Measurements from ENCODE around the gene TRIM54. TPM values are rescaled to one million over a fixed set of nuclear protein-coding genes. Genes with fewer than 3 reads are reported as not detected.
"Not testable (repeated sequence)": the region's sequence is repeated elsewhere in the genome, so short reads cannot be mapped to it uniquely, and the experiment has no call there.

The TRIM54 gene
- total and polyA plus RNA-seq, 4 donors: 0.03 TPM; not detected in 3

GRCh38 chr2:27351802-27352598 is 69.8 kb downstream of the TRIM54 start (continued):
- TF ChIP-seq ZBTB33 (IDR thresholded peaks at IDR 0.05) (no peak), HNF4G (IDR thresholded peaks at IDR 0.05) (no peak), SP1 (IDR thresholded peaks at IDR 0.05) (no peak), HNF4A (conservative IDR thresholded peaks at IDR 0.05) (no peak)

- not testable (repeated sequence) for H3K9me3 ChIP-seq (ENCODE audit: control insufficient read depth in 4 of 4, low read length in 3 of 4); H3K27ac ChIP-seq (ENCODE audit: low read depth in 1 of 2, low read length in 2 of 2); H3K36me3 ChIP-seq (ENCODE audit: control insufficient read depth in 4 of 4, insufficient read depth in 3 of 4, low read depth in 1 of 4, low read length in 3 of 4); DNase-seq (ENCODE audit: low spot score); H3K9ac ChIP-seq (ENCODE audit: low read depth in 1 of 2, low read length in 2 of 2); H3K4me3 ChIP-seq (ENCODE audit: low read depth in 1 of 3, low read length in 3 of 3); H3K27me3 ChIP-seq (ENCODE audit: control insufficient read depth in 4 of 4, insufficient read depth in 4 of 4, low read length in 3 of 4)
- WGBS: 95% methylated on average over 5 of the region's 5 CpGs
- H3K4me1 ChIP-seq (ENCODE audit: control insufficient read depth in 4 of 4, insufficient read depth in 4 of 4, low read length in 3 of 4): peaks cover 10 to 29% (median 25%) of the 10 kb centered on the region in 4 donors
These were observed 71.1 kb downstream of the TRIM54 start for GRCh38 chr2:27353386-27353761.

GRCh38 chr2:27353762-27354596 is 71.8 kb downstream of the TRIM54 start:
- no peaks in the 10 kb centered on the region for H3K9me3 ChIP-seq (ENCODE audit: control insufficient read depth in 4 of 4, low read length in 3 of 4)
- H3K4me1 ChIP-seq (ENCODE audit: control insufficient read depth in 4 of 4, insufficient read depth in 4 of 4, low read length in 3 of 4): peaks cover 10 to 29% (median 25%) of the 10 kb centered on the region in 4 donors
- TF ChIP-seq ATF3 (IDR thresholded peaks at IDR 0.05): no peak
- no peak for TF ChIP-seq HNF4G (IDR thresholded peaks at IDR 0.05)
- TF ChIP-seq EGR1 (IDR thresholded peaks at IDR 0.05; ENCODE audit: low read depth in 2 of 2): no peak
- TF ChIP-seq SP1 (IDR thresholded peaks at IDR 0.05): no peak
- no peak for TF ChIP-seq RAD21 (IDR thresholded peaks at IDR 0.05)
- no peak for TF ChIP-seq JUND (IDR thresholded peaks at IDR 0.05)
- no peak for TF ChIP-seq FOXA1 (IDR thresholded peaks at IDR 0.05)
- TF ChIP-seq HNF4A (conservative IDR thresholded peaks at IDR 0.05): no peak
- TF ChIP-seq TAF1 (conservative IDR thresholded peaks at IDR 0.05): no peak
- TF ChIP-seq CTCF (IDR thresholded peaks at IDR 0.05; ENCODE audit: low read depth, low read length, missing input control): no peak
- no peak for TF ChIP-seq MAX (IDR thresholded peaks at IDR 0.05)
- no peak for TF ChIP-seq FOXA2 (IDR thresholded peaks at IDR 0.05)
- TF ChIP-seq YY1 (IDR thresholded peaks at IDR 0.05): no peak
- TF ChIP-seq ZBTB33 (IDR thresholded peaks at IDR 0.05): no peak
- H3K36me3 ChIP-seq (ENCODE audit: control insufficient read depth in 4 of 4, insufficient read depth in 3 of 4, low read depth in 1 of 4, low read length in 3 of 4): peaks cover 0 to 2% (median 0%) of the 10 kb centered on the region in 4 donors
- 67% methylated on average over 7 of the region's 7 CpGs for WGBS
- H3K9ac ChIP-seq (ENCODE audit: low read depth in 1 of 2, low read length in 2 of 2): no peak overlapping the region
- H3K4me3 ChIP-seq (ENCODE audit: low read depth in 1 of 3, low read length in 3 of 3): no peak overlapping the region
- no peak overlapping the region for H3K27ac ChIP-seq (ENCODE audit: low read depth in 1 of 2, low read length in 2 of 2)
- DNase-seq (ENCODE audit: low spot score): no peak
- no peaks in the 10 kb centered on the region for H3K27me3 ChIP-seq (ENCODE audit: control insufficient read depth in 4 of 4, insufficient read depth in 4 of 4, low read length in 3 of 4)
